Measurements from ENCODE around the gene HOOK2.

HOOK2 gene

DNA sequence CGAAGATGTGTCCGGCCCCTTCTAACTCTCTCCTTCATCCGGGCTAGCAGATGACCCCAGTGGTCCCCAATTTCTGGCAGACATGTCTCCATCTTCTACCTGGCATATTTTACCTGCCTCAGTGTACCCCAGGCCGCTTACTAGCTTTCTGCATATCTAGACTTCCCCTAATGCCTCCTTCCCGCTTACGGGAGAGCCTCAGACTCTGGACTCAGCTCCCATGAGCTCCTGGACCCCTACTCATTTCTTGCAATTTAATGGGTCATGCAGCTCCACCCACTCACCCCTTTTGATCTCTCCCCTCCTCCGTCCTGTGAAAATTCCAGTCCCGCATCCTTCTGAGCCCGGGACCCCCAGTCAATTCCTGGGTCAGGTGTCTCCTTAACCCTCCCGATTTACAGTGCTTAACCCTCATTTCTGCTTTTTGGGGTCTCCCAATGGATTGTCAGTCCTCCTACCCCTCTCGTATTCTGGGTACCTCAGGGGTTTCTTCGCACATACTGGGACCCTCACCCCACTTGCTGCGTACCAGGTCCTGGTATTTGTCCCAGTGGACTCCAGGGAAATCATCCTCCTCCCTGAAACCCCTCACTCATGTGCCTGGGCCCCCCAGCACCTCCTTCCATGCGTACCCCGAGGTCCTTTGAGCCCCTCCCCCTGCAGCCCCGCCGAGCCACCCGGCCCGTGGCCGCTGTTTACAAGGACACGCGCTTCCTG, 15.4 kb upstream of the HOOK2 start:
- DNase-seq (ENCODE audit: extremely low read depth, insufficient read length) = no peak
- Histone ChIP-seq H3K27me3 (replicated peaks; ENCODE audit: control insufficient read depth, insufficient read depth, low read length) (no peaks in the 10 kb centered on the region), H3K36me3 (ENCODE audit: control insufficient read depth, insufficient read depth, low read length) (no peaks in the 10 kb centered on the region), H3K4me3 (replicated peaks; ENCODE audit: low read depth, low read length) (peak overlapping the region; percentile 96)
- TF ChIP-seq, protein P1, sequence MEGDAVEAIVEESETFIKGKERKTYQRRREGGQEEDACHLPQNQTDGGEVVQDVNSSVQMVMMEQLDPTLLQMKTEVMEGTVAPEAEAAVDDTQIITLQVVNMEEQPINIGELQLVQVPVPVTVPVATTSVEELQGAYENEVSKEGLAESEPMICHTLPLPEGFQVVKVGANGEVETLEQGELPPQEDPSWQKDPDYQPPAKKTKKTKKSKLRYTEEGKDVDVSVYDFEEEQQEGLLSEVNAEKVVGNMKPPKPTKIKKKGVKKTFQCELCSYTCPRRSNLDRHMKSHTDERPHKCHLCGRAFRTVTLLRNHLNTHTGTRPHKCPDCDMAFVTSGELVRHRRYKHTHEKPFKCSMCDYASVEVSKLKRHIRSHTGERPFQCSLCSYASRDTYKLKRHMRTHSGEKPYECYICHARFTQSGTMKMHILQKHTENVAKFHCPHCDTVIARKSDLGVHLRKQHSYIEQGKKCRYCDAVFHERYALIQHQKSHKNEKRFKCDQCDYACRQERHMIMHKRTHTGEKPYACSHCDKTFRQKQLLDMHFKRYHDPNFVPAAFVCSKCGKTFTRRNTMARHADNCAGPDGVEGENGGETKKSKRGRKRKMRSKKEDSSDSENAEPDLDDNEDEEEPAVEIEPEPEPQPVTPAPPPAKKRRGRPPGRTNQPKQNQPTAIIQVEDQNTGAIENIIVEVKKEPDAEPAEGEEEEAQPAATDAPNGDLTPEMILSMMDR (IDR thresholded peaks at IDR 0.05; ENCODE audit: insufficient read depth, low read length, poor library complexity, severe bottlenecking) = no peak

DNA sequence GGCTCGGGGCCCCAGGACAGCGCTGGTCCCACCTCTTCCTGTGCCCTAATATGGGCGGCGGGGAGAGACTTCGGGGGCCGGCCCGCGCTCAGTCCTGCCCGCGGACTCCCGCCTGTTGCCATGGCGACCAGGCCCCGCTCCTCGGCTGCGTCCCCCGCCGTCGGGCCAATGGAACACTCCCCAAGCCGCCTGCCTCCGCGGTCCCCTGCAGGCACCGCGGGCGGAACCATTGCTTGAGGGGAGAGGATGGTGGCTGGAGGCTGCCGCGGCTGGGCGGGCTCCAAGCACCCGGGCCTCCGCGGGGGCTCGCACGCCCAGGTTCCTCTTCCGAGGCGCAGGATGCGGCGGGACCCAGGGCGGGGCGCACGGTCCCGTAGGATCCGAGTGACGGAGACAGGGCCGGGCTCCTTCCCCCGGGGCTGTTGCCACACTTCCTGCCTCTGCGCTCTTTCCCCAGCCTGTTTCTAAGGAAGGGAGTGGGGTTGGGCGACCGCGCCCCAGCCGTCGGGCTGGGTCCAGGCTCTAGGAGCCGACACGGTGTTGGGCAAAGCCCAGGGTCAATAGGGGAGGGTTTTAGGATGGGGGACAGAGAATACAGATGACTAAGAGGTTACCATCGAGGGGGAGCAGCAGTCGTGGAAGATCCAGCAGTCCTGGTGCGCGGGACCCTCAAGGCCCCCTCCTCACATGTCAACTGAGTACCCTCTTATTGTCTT, 14.7 kb upstream of the HOOK2 start:
- TF ChIP-seq, protein P1 (IDR thresholded peaks at IDR 0.05; ENCODE audit: insufficient read depth, low read length, poor library complexity, severe bottlenecking) = no peak
- Histone ChIP-seq H3K27me3 (replicated peaks; ENCODE audit: control insufficient read depth, insufficient read depth, low read length) (no peaks in the 10 kb centered on the region), H3K4me3 (replicated peaks; ENCODE audit: low read depth, low read length) (peak overlapping the region; percentile 96), H3K36me3 (ENCODE audit: control insufficient read depth, insufficient read depth, low read length) (no peaks in the 10 kb centered on the region)
- DNase-seq (ENCODE audit: extremely low read depth, insufficient read length) = peak; percentile 99

DNA sequence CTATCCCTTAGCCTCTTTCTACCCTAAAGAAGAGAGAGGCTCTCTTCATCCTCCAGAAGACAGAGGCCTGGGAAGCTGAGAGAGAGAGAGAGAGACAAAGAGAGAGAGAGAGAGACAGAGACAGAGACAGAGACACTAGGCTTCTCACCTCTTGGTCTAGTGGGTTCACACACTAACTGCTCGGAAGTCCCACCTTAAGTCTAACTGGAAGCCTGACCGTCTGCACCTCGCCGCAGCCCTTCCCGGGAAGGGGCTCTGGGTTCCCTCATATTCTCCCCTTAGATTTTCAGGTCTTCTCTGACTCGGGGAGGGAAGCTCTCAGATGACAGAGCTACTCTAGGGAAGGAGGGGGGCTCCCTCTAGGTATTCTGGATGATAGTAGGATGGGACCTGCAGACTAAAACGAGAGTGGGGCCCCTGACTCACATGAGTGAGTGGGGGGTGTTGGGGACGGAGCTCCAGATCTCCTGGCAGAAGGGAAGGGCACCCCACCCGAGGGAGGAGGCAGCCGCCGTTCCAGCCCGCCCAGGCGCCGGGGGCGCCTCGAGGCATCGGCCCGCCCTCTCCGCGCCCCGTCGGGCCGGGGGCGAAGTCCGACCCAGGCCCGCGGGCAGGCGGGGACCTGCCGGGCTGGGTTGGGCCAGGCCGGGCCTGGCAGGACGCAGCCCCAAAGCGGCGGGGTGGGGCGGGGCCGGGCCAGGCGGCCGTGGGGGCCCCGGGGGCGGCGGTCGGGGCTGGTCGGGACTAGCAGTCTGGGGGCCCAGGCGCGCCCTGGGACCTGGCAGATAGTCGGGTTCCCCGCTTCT, 13.9 kb upstream of the HOOK2 start:
- DNase-seq (ENCODE audit: extremely low read depth, insufficient read length) = no peak
- no peaks in the 10 kb centered on the region for H3K27me3 ChIP-seq (replicated peaks; ENCODE audit: control insufficient read depth, insufficient read depth, low read length)
- H3K4me3 ChIP-seq (replicated peaks; ENCODE audit: low read depth, low read length) = peak overlapping the region; percentile 62
- TF ChIP-seq, protein P1 (IDR thresholded peaks at IDR 0.05; ENCODE audit: insufficient read depth, low read length, poor library complexity, severe bottlenecking) = no peak
- no peaks in the 10 kb centered on the region for H3K36me3 ChIP-seq (ENCODE audit: control insufficient read depth, insufficient read depth, low read length)

DNA sequence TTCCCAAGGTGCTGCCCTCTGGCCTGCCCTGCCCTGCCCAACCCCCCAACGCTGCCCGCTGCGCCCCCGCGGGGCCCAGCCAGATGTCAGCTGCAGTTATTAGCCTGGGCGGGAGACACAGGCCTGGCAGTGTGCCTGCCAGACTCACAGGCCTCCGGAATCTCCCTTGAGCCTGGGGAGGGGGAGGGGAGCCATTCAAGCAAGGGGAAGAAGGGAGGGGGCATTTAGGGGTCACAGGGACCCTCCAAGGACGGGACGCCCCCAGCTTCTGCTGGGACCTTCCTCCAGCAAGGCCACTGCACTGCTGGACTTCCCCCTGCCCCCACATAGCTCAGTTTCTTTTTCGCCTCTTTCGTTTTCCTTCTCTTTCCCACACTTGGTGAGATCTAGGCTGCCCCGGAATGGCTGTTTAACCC, 13.3 kb upstream of the HOOK2 start:
- DNase-seq (ENCODE audit: extremely low read depth, insufficient read length) = peak; percentile 85
- Histone ChIP-seq H3K4me3 (replicated peaks; ENCODE audit: low read depth, low read length) (peak overlapping the region; percentile 62), H3K36me3 (ENCODE audit: control insufficient read depth, insufficient read depth, low read length) (no peaks in the 10 kb centered on the region), H3K27me3 (replicated peaks; ENCODE audit: control insufficient read depth, insufficient read depth, low read length) (no peaks in the 10 kb centered on the region)
- TF ChIP-seq, protein P1 (IDR thresholded peaks at IDR 0.05; ENCODE audit: insufficient read depth, low read length, poor library complexity, severe bottlenecking) = peak; percentile 33

DNA sequence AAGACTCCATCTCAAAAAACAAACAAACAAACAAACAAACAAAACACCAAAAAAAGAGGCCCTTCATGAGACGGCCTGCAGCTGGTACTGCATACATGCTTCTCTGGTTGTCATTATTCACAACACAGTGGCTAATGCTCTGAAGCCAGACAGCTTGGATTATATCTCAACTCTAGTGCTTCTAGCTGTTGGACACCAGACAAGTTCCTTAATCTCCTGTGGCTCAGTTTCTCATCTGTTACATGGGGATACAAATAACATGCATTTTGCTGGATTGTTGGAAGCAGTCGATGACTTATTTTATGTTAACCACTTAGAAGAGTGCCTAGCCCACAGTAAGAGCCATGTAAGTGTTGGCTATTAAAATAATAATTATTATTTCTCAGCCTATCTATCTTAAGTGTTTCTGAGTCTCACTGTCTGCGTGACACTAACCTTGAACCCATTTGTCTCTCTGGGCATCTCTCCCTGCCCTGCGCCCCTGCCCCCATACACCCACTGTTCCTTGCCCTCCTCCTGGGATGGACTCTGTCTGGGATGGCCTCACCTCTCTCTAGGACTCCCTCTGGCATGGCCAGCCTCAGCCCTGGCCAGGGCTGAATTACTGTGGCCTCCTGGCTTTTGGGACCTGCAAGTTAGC, 12.8 kb upstream of the HOOK2 start:
- peak overlapping the region; percentile 62 for H3K4me3 ChIP-seq (replicated peaks; ENCODE audit: low read depth, low read length)
- no peak for DNase-seq (ENCODE audit: extremely low read depth, insufficient read length)
- TF ChIP-seq, protein P1 (IDR thresholded peaks at IDR 0.05; ENCODE audit: insufficient read depth, low read length, poor library complexity, severe bottlenecking) = no peak

More for the DNA sequence above, 12.8 kb upstream of the HOOK2 start:
- Histone ChIP-seq H3K27me3 (replicated peaks; ENCODE audit: control insufficient read depth, insufficient read depth, low read length) (no peaks in the 10 kb centered on the region), H3K36me3 (ENCODE audit: control insufficient read depth, insufficient read depth, low read length) (no peaks in the 10 kb centered on the region)
